Measurements from ENCODE around the gene PIGQ.

DNA sequence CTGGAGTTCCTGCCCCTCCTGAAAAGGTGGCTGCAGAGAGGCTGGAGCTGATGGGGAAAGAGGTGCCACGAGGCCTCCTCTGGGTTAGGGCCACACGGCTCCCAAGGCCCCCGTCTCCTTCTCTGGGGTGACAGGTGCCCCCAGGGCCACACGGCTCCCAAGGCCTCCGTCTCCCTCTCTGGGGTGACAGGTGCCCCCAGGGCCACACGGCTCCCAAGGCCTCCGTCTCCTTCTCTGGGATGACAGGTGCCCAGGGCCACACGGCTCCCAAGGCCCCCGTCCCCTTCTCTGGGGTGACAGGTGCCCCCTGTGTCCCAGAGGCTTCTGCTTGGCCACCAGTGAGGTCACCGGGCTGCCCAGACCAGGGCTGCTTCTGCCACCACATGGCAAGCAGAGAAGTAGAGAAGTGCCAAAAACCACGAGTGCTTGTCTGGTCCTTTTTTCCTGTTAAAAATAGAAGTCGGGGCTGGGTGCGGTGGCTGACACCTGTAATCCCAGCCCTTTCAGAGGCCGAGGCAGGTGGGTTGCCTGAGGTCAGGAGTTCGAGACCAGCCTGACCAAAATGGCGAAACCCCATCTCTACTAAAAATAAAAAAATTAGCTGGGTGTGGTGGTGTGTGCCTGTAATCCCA is 38.2 kb upstream of the PIGQ start:
- TF ChIP-seq EP300 (IDR thresholded peaks at IDR 0.05): no peak
- no peak for TF ChIP-seq POLR2A (IDR thresholded peaks at IDR 0.05)
- TF ChIP-seq, protein P1, sequence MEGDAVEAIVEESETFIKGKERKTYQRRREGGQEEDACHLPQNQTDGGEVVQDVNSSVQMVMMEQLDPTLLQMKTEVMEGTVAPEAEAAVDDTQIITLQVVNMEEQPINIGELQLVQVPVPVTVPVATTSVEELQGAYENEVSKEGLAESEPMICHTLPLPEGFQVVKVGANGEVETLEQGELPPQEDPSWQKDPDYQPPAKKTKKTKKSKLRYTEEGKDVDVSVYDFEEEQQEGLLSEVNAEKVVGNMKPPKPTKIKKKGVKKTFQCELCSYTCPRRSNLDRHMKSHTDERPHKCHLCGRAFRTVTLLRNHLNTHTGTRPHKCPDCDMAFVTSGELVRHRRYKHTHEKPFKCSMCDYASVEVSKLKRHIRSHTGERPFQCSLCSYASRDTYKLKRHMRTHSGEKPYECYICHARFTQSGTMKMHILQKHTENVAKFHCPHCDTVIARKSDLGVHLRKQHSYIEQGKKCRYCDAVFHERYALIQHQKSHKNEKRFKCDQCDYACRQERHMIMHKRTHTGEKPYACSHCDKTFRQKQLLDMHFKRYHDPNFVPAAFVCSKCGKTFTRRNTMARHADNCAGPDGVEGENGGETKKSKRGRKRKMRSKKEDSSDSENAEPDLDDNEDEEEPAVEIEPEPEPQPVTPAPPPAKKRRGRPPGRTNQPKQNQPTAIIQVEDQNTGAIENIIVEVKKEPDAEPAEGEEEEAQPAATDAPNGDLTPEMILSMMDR (IDR thresholded peaks at IDR 0.05): no peak
